ENCODE results near the gene RFXAP. TPM values are rescaled to one million over a fixed set of nuclear protein-coding genes. Genes with fewer than 3 reads are reported as not detected.

RFXAP gene
- polyA plus RNA-seq, 1 donor (not counting 4 experiments of a cell fraction or from before 2014, with no cell fraction given) = 2.8 TPM

DNA sequence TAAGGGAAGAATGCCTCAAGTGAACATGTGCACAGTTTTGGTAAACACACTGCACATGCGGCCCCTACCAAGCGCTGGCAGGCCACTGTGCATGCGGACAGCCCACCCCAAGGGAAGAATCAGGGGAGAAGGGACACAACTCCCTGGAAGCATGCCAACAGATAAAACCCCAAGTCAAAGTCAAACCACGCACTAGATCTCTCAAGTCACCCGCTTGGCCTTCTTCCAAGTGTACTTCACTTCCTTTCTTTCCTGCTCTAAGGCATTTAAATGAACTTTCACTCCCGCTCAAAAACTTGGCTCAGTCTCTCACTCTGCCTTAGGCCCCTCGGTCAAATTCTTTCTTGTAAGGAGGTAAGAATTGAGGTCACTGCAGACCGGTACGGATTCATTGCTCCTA lies 4.6 kb upstream of the RFXAP start:
- H2AFZ ChIP-seq (ENCODE audit: control insufficient read depth, low read length) = no peak overlapping the region
- no peak overlapping the region for H3K9ac ChIP-seq (ENCODE audit: control insufficient read depth, extremely low read depth, insufficient read depth, low read length)
- H4K20me1 ChIP-seq (ENCODE audit: control insufficient read depth, extremely low read depth, insufficient read depth, low read length) = no peaks in the 10 kb centered on the region
- H3K4me1 ChIP-seq (ENCODE audit: control insufficient read depth, extremely low read depth, insufficient read depth, low read length) = peaks cover 6% of the 10 kb centered on the region
- H3K9me1 ChIP-seq (ENCODE audit: control insufficient read depth, extremely low read depth, insufficient read depth, low read length) = no peaks in the 10 kb centered on the region
- H3K4me3 ChIP-seq (ENCODE audit: control insufficient read depth in 2 of 3, extremely low read depth in 1 of 3, insufficient read depth in 2 of 3, low read depth in 1 of 3, low read length in 3 of 3) = no peak overlapping the region
- DNase-seq (ENCODE audit: low read depth, low spot score) (no peak), FAIRE-seq (no peak)
- H3K27ac ChIP-seq (ENCODE audit: control insufficient read depth, insufficient read depth, low read length) = no peak overlapping the region
- TF ChIP-seq CTCF (optimal IDR thresholded peaks at IDR 0.05 in 1 of 3, IDR thresholded peaks at IDR 0.05 in 1 of 3, conservative IDR thresholded peaks at IDR 0.05 in 1 of 3; ENCODE audit: extremely low read depth in 1 of 3, insufficient read depth in 2 of 3, low read length in 3 of 3) (no peak), EZH2 (IDR thresholded peaks at IDR 0.05; ENCODE audit: low read length) (no peak)
- H3K4me2 ChIP-seq (ENCODE audit: control insufficient read depth, extremely low read depth, insufficient read depth, low read depth, low read length) = no peak overlapping the region
- no peaks in the 10 kb centered on the region for H3K9me3 ChIP-seq (ENCODE audit: control insufficient read depth, low read depth, low read length)
- H3K36me3 ChIP-seq (ENCODE audit: control insufficient read depth in 2 of 2, extremely low read depth in 1 of 2, insufficient read depth in 2 of 2, low read length in 2 of 2) = no peaks in the 10 kb centered on the region
- dilution Hi-C loops (cut with MboI; ENCODE audit: extremely low pct_ligation_motif_present, low sequenced_read_pairs) = no loop called here
- H3K27me3 ChIP-seq (ENCODE audit: control insufficient read depth, extremely low read depth, insufficient read depth, low read length) = peaks cover 10% of the 10 kb centered on the region
- H3K79me2 ChIP-seq (ENCODE audit: control insufficient read depth, insufficient read depth, low read length) = peaks cover 2% of the 10 kb centered on the region

DNA sequence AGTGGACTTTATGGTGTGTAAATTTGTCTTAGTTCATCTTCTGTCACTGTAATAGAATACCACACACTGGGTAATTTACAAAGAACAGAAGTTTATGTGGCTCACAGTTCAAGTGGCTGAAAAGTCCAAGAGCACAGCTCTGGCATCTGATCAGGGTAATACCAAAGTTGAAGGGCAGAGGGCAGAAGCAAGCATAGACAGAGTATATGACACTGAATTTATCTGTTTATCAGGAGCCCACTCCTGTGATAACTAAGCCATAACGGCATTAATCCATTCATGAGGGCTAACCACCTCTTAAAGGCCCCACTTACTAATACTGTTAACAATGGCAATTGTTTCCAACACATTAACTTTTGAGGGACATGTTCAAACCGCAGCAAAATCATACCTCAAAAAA lies 4.0 kb upstream of the RFXAP start:
- Histone ChIP-seq H3K4me1 (ENCODE audit: control insufficient read depth, extremely low read depth, insufficient read depth, low read length) (peaks cover 10% of the 10 kb centered on the region), H3K27me3 (ENCODE audit: control insufficient read depth, extremely low read depth, insufficient read depth, low read length) (peaks cover 10% of the 10 kb centered on the region), H3K4me3 (ENCODE audit: control insufficient read depth in 2 of 3, extremely low read depth in 1 of 3, insufficient read depth in 2 of 3, low read depth in 1 of 3, low read length in 3 of 3) (no peak overlapping the region), H3K9me3 (ENCODE audit: control insufficient read depth, low read depth, low read length) (no peaks in the 10 kb centered on the region), H4K20me1 (ENCODE audit: control insufficient read depth, extremely low read depth, insufficient read depth, low read length) (no peaks in the 10 kb centered on the region), H3K9me1 (ENCODE audit: control insufficient read depth, extremely low read depth, insufficient read depth, low read length) (no peaks in the 10 kb centered on the region), H3K4me2 (ENCODE audit: control insufficient read depth, extremely low read depth, insufficient read depth, low read depth, low read length) (no peak overlapping the region), H3K36me3 (ENCODE audit: control insufficient read depth in 2 of 2, extremely low read depth in 1 of 2, insufficient read depth in 2 of 2, low read length in 2 of 2) (no peaks in the 10 kb centered on the region), H3K9ac (ENCODE audit: control insufficient read depth, extremely low read depth, insufficient read depth, low read length) (no peak overlapping the region), H3K79me2 (ENCODE audit: control insufficient read depth, insufficient read depth, low read length) (peaks cover 7% of the 10 kb centered on the region), H3K27ac (ENCODE audit: control insufficient read depth, insufficient read depth, low read length) (no peak overlapping the region), H2AFZ (ENCODE audit: control insufficient read depth, low read length) (no peak overlapping the region)
- no peak for DNase-seq (ENCODE audit: low read depth, low spot score)
- no peak for FAIRE-seq
- peak; percentile 14 to 30 (median 27) for TF ChIP-seq CTCF (optimal IDR thresholded peaks at IDR 0.05 in 1 of 3, IDR thresholded peaks at IDR 0.05 in 1 of 3, conservative IDR thresholded peaks at IDR 0.05 in 1 of 3; ENCODE audit: extremely low read depth in 1 of 3, insufficient read depth in 2 of 3, low read length in 3 of 3)
- TF ChIP-seq EZH2 (IDR thresholded peaks at IDR 0.05; ENCODE audit: low read length) = no peak
- dilution Hi-C loops (cut with MboI; ENCODE audit: extremely low pct_ligation_motif_present, low sequenced_read_pairs) = no loop called here

Data from keratinocyte (primary cell).